ENCODE measurements around the gene KIF13A. TPM values are rescaled to one million over a fixed set of nuclear protein-coding genes. Genes with fewer than 3 reads are reported as not detected.
"Not testable (repeated sequence)": the region's sequence is repeated elsewhere in the genome, so short reads cannot be mapped to it uniquely, and the experiment has no call there.

The KIF13A gene
- total and polyA plus RNA-seq, 2 donors (not counting 3 experiments of a cell fraction or from before 2014, with no cell fraction given), result 24.9 to 65.8 TPM

- Histone ChIP-seq H3K79me2 (ENCODE audit: control insufficient read depth, insufficient read depth, low read length) (no peaks in the 10 kb centered on the region), H2AFZ (ENCODE audit: low read depth, low read length) (no peak overlapping the region), H3K27ac (ENCODE audit: insufficient read depth, low read depth, low read length) (no peak overlapping the region), H3K9me3 (replicated peaks; ENCODE audit: control insufficient read depth, insufficient read depth, low read length) (no peaks in the 10 kb centered on the region), H3K4me1 (ENCODE audit: control insufficient read depth, extremely low read depth, insufficient read depth, low read length) (peaks cover 2% of the 10 kb centered on the region), H4K20me1 (replicated peaks; ENCODE audit: control insufficient read depth, extremely low read depth, insufficient read depth, low read length) (no peaks in the 10 kb centered on the region), H3K27me3 (ENCODE audit: control insufficient read depth in 2 of 2, insufficient read depth in 2 of 2, low read length in 2 of 2) (peaks cover 0 to 1% of the 10 kb centered on the region in 2 experiments), H3K9me1 (replicated peaks; ENCODE audit: control insufficient read depth, extremely low read depth, insufficient read depth, low read length) (no peaks in the 10 kb centered on the region), H3K9ac (replicated peaks; ENCODE audit: extremely low read depth, insufficient read depth, low read length) (no peak overlapping the region), H3K36me3 (ENCODE audit: control insufficient read depth in 2 of 2, extremely low read depth in 1 of 2, insufficient read depth in 2 of 2, low read length in 2 of 2) (no peaks in the 10 kb centered on the region), H3K4me3 (replicated peaks in 1 of 3; ENCODE audit: insufficient read depth in 1 of 3, low read depth in 1 of 3, low read length in 3 of 3) (no peak overlapping the region), H3K4me2 (ENCODE audit: insufficient read depth, low read length) (no peak overlapping the region)
- no TSS peak for BruUV-seq (replicated peaks)
- intact Hi-C loops (cut with micrococcal nuclease), result no loop called here
- FAIRE-seq, result no peak
- TF ChIP-seq POLR2AphosphoS5 (IDR thresholded peaks at IDR 0.05; ENCODE audit: insufficient read depth, low read depth, low read length), result no peak
- TF ChIP-seq MAX (IDR thresholded peaks at IDR 0.05; ENCODE audit: insufficient read depth, insufficient read length), result no peak
- TF ChIP-seq CTCF (IDR thresholded peaks at IDR 0.05; ENCODE audit: extremely low read depth in 1 of 2, insufficient read depth in 1 of 2, low read depth in 1 of 2, low read length in 2 of 2), result no peak
- no peak for TF ChIP-seq MYC (IDR thresholded peaks at IDR 0.05; ENCODE audit: low read depth, low read length)
- TF ChIP-seq GATA2 (IDR thresholded peaks at IDR 0.05; ENCODE audit: insufficient read depth, insufficient read length, low read depth, low read length), result no peak
- TF ChIP-seq JUN (IDR thresholded peaks at IDR 0.05; ENCODE audit: borderline replicate concordance, insufficient read depth, insufficient read length, low read depth), result no peak
- no peak for TF ChIP-seq FOS (IDR thresholded peaks at IDR 0.05; ENCODE audit: borderline replicate concordance, insufficient read depth, low read length)
- TF ChIP-seq EZH2 (IDR thresholded peaks at IDR 0.05; ENCODE audit: borderline replicate concordance, low read depth, low read length, severe bottlenecking), result no peak
- no peak for TF ChIP-seq POLR2A (IDR thresholded peaks at IDR 0.05; ENCODE audit: low read depth, low read length)
- ChIA-PET POLR2A (interaction anchor here (0.5 kb wide), 1 partner anchor 14 kb away, joined by 3 read pairs; no protein-coding TSS in a partner anchor), CTCF (no interaction called here)
- no peak for DNase-seq (ENCODE audit: low read depth, low spot score)
- dilution Hi-C loops (cut with MboI; ENCODE audit: extremely low pct_ligation_motif_present, low sequenced_read_pairs), result no loop called here
Measured at GRCh38 chr6:17737704-17738252, 249.7 kb downstream of the KIF13A start.

- H3K27ac ChIP-seq (ENCODE audit: insufficient read depth, low read depth, low read length); H3K79me2 ChIP-seq (ENCODE audit: control insufficient read depth, insufficient read depth, low read length); POLR2A ChIA-PET; DNase-seq (ENCODE audit: low read depth, low spot score); CTCF ChIA-PET; H3K4me3 ChIP-seq (replicated peaks in 1 of 3; ENCODE audit: insufficient read depth in 1 of 3, low read depth in 1 of 3, low read length in 3 of 3); H3K9me3 ChIP-seq (replicated peaks; ENCODE audit: control insufficient read depth, insufficient read depth, low read length); H3K36me3 ChIP-seq (ENCODE audit: control insufficient read depth in 2 of 2, extremely low read depth in 1 of 2, insufficient read depth in 2 of 2, low read length in 2 of 2); dilution Hi-C loops (cut with MboI; ENCODE audit: extremely low pct_ligation_motif_present, low sequenced_read_pairs); H3K9me1 ChIP-seq (replicated peaks; ENCODE audit: control insufficient read depth, extremely low read depth, insufficient read depth, low read length); H4K20me1 ChIP-seq (replicated peaks; ENCODE audit: control insufficient read depth, extremely low read depth, insufficient read depth, low read length); H3K27me3 ChIP-seq (ENCODE audit: control insufficient read depth in 2 of 2, insufficient read depth in 2 of 2, low read length in 2 of 2); intact Hi-C loops (cut with micrococcal nuclease); BruUV-seq (replicated peaks); H3K9ac ChIP-seq (replicated peaks; ENCODE audit: extremely low read depth, insufficient read depth, low read length); H3K4me1 ChIP-seq (ENCODE audit: control insufficient read depth, extremely low read depth, insufficient read depth, low read length); H2AFZ ChIP-seq (ENCODE audit: low read depth, low read length); H3K4me2 ChIP-seq (ENCODE audit: insufficient read depth, low read length); FAIRE-seq: not testable (repeated sequence)
Measured at GRCh38 chr6:17735311-17735710, 252.1 kb downstream of the KIF13A start.

Measured in endothelial cell of umbilical vein (primary cell).